Activated naive CD4-positive, alpha-beta T cell (primary cell): ENCODE results near the gene PLCL2.
"Not testable (repeated sequence)": the region's sequence is repeated elsewhere in the genome, so short reads cannot be mapped to it uniquely, and the experiment has no call there.

Experiments used
- DNase-seq, 4 experiments: peaks; one replicate each; lab custom pipeline; 2025; lab: John Stamatoyannopoulos, UW

PLCL2 gene

DNA sequence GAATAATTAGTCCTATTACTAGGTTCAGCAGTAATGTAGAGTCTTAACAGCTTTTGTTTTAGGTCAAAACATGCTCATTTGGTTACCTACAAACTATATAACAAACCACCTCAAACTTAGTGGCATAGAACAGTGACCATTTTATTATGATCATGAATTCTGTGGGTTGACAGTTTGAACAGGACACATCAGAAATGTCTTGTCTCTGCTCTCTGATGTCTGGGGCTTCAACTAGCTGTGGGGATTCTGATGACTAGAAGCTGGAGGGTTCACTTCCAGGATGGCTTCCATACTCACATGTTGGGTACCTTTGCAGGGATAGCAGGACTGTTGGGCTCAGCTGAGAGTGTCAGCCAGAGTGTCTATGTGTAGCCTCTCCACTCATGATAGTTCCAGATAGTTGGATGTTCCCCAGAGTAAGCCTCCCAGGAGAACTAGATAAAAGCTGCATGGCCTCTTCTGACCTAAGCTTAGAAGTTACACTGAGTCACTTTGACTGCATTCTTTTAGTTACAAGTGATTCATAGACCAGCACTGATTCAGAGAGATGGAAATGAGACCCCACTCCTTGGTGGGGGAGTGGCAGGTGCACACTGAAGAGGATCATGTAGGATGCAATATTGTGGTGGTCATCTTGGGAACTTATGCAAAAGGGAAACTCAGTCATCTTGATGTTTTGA is 32.6 kb downstream of the PLCL2 start:
- no peak for DNase-seq

DNA sequence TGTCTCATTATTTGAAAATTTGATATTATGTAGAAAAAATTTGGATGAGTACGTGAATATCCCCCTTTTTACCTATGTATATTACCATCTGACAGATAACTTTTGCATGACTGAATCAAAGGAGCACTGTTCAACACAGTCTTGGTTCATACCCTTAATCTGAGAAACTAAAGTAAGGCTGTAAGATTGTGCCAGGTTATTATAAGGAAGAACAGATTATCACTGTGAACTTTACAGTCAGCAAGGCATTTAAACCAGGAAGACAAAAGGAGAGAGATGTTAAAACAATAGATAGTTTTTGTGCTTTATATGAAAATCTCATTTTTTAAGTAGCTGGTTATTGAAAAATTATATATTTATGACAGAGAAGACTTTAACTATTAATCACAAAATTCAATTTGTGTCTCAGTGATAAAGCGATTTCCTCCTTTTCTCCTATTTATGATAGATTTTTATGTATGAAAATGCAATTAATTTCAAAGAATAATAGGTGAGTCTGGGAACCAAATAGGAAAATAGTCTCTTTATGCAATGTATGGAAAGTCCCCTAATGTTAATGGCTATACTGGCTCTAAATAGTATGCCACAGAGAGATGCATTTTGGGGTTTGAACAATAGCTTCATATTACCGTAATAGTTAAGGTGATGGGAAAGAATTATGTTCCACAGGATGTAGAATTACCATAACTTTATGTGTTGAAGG is 33.4 kb downstream of the PLCL2 start:
- DNase-seq: no peak

GRCh38 chr3:16918683-16919025 is 33.9 kb downstream of the PLCL2 start:
- DNase-seq: no peak

- DNase-seq: no peak
Observed at GRCh38 chr3:16923112-16923511, 38.4 kb downstream of the PLCL2 start.

- no peak for DNase-seq
Observed at GRCh38 chr3:16927485-16927884, 42.7 kb downstream of the PLCL2 start.

DNA sequence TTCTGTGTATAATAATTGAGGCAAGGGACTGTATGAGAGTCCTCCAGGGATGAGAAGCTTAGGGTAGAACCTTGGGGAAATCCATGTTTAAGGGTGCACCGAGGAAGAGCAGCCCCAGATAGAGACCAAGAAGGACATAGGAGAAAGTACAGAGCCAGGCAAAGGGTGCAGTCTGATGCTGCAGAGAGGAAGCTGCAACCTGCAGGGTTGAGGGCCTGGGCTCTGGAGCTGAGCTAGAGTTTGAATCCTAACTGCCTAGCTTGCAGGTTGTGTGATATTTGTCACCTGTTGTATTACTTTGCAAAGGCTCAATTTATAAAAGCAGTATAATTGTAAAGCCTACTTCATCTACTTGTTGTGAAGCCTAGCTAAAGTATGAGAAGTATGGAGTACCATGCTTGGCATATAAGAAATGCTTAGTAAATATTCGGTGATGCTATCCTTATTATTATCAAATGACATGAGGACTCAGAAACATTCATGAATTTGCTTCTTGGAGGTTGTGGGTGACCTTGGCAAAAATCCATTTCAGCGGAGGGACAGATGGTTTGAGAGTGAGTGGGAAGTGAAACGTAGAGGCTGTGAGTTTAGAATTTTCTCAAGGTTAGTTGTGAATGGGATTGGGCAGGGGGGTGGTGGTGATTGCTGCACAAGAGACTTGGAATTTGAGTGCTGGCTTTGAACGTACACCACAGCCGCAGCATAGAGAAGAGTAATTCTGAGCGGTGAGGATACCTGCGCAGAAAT is 43.8 kb downstream of the PLCL2 start:
- DNase-seq: no peak

DNA sequence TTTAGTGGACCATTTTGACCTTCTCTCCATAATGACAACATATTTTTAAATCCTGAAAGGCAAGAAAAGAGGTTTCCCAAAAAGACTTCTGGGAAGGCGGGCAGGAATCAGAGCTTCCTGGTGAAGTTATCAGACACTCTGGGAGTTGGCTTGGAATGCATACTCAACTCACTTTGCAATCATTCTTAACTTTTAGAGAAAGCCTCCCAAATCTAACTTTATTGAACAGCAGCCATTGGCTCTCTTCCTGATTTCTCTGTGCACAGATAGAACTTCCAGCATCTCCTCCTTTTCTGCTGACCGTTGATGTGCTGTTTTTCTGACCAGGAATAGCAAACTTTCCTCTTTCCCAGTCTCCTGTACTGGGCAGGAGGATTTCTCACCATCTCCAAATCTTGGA is 44.6 kb downstream of the PLCL2 start:
- DNase-seq: no peak

DNA sequence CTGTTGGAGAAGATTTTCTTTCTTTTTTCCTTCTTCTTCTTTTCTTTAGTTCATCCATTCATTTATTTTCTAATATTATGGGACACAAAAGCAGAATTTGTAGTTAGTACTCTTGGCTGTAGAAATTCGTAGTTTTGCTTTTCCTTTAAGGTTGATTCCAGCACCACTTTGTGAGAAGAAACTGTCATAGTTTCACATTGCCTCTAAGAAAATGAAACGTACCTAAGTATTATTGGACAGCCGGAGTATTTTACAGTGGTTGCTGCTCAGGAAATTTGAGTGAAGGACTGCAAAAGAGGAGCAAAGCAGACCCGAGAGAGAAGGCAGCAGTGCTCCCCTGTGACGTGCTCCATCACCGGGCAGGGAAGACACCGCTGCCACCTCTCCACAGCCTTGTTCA is 48.1 kb downstream of the PLCL2 start:
- DNase-seq: no peak

DNA sequence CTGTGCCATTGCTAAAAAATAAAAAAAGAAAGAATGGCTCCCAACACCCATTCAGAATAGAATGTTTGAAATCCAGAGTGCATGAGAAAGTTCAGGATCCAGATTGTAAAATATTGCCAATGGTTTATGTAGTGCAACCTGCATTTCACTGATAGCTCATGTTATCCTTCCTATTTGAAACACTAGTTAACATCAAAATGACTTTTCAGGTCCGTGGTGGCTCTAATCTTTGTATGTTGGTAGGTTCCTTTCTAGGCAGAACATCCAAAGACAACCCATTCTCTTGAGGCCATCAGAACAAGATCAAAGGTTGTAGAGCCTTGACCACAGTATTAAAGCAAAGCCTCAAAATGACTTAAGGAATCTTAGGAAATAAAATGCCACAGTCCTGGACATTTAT is 51.0 kb downstream of the PLCL2 start:
- DNase-seq: no peak

DNA sequence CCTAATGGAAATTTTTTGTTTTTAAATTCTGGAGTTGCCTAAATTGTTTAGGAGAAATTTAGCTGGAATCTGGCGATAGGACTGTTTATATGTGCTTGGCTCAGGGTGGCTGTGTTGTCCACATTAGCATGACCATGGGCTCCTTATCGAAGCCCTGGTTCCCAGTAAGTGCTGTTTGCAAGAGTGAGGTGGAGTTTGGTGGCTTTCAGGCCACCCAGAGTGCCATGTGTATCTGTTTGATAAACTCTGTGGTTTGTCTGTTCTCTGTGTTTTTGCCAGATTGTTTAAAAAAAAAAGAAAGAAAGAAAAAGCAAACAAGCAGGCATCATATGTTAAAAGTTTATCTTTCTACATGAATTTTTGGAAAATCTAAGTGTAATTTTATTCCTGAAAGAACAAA is 51.5 kb downstream of the PLCL2 start:
- no peak for DNase-seq

DNA sequence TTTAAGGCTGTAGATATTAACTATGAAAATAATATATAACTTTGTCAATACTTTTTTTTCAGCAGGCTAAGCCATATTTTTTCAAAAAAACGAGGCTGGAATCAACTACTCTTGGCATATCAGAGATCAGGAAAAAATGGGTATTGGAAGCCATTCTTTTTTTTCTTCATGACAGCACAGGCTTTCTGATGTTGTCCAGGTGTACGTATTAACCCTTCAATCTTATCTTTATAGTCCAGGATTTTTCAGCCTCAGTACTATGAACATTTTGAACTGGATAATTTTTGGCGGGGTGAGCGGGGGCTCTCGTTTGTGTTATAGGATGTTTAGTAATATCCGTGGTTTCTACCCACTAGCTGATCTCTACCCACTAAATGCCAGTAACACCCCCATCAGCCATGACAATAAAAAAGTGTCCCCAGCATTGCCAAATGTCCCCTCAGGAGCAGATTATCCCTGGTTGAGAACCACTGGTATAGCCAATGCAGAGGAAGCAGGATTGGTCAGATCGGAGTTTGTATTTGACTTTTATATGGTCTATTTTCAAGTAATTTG is 52.0 kb downstream of the PLCL2 start:
- no peak for DNase-seq

GRCh38 chr3:16937326-16937845 is 52.6 kb downstream of the PLCL2 start:
- DNase-seq: no peak

DNA sequence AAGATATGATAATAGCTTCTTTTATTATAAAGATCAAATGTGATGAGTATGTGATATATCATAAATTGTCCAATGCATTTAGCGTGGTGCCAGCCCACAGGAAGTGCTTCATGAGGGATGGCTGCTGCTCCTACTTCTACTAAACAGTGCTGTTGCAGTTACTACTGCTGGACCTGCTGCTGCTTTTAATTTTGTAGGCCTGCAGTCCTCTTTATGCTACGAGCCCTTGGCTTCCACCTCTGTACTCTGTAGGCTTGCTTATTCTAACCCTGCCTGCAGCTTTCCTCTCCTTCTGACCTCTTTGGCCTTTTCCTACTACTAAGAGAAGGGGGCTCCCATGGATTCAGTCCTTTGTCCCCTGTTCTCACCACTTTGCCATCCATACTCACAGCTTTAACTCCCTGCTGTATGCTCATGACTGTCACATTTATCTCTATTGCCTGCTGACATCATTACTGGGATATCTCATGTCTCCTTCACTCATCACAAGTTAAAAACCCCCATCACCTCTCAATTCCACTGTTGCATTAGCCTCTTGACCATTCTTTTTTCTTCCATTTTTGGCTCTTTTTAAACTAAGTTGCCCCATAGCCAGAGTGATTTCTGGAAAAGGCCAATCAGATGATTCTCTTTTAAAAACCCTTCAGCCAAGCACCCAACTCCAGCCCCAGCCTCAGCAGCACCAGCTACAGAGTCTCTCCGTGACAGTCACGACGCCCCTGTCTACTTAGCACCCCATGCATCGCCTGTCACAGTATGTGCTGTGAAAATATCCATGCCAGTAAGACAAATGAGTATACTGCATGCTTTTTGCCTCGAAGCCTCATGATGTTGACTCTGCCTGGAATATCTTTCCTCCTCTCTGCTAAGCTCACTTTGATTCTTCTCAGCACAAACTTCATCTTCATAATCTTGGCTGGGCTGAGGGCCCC is 56.3 kb downstream of the PLCL2 start:
- DNase-seq: no peak

GRCh38 chr3:16942955-16943354 is 58.2 kb downstream of the PLCL2 start:
- DNase-seq: no peak

DNA sequence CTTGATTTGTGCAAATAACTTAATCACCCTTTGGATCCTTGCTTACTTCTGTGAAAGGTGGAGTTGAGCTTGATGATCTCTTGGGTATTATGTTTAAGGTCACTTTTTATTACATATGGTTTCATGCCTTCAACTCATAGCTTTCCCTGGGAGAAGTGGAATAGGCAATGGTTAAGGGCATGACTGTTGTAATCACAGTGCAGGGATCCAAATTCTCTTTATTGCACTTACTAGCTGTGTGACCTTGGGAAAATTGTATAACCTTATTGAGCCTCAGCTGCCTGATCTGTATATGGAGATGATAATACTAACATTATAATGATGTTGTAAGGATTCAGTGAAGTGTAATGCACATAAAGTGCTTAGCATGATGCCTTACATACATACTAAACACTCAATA is 59.1 kb downstream of the PLCL2 start:
- no peak for DNase-seq

GRCh38 chr3:16944356-16944755 is 59.6 kb downstream of the PLCL2 start:
- no peak for DNase-seq

DNA sequence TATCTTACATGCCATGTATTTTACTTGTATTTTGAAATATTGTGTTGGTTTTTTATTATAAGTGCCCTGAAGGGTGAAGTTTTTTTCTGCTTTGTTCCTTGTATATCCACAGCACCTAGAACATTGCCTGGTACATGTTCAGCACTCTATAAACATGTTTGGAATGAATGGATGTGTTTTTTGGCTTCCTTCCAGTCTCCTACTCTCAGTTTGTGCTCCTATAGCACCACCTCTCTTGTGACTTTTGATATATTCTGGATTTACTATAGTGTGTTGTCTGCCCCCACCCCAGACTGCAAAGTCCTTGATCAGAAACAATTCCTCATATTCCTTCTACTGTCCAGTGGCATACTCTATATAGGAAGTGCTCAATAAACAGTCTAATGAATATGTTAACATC is 60.6 kb downstream of the PLCL2 start:
- no peak for DNase-seq

DNA sequence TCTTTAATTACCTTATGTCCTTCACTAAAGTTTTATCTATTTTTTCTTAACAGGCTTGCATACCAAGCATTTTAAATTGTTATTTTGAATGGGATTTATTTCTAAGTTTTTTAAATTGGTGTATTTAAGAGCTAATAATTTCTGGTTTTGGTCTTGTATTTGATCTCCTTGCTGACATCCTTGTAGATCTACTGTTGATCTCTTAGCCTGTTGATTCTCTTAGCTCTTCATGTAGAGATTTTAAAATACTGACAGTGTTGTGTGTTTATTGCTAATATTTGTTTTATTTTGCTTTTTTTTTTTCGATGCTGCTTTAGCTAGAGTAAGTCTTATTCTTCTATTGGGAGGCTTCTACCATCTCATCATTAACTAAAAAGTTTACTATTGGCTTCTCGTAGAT is 65.5 kb downstream of the PLCL2 start:
- DNase-seq: no peak

- DNase-seq: no peak
Observed at GRCh38 chr3:16950845-16951244, 66.1 kb downstream of the PLCL2 start.

GRCh38 chr3:16957852-16958251 is 73.1 kb downstream of the PLCL2 start:
- DNase-seq: not testable (repeated sequence)

DNA sequence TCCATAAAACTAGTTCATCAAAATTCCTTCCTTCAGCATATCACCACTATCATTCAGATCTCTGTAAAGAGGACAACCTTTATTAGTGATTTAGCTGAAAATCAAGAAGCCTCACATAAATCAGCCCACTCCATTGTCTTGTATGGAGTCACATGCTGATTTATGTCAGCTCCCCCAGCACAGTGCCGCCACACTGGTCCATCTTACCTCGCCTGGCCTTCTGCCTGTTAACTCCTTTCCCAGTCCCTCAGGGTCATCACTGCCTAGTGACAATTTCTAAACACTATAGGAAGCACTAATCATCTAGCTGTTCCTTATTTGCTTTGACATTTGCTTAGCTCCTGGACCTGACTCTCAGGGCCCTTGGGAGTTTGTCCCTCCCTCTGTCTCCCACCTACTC is 75.4 kb downstream of the PLCL2 start:
- no peak for DNase-seq
